ENCODE results near the gene PDE6B. TPM values are rescaled to one million over a fixed set of nuclear protein-coding genes. Genes with fewer than 3 reads are reported as not detected.

Gene PDE6B
- total and polyA plus RNA-seq, 2 experiments from 2014 or later, result 43.1 to 48.1 TPM

- peaks cover 8% of the 10 kb centered on the region for H3K27me3 ChIP-seq
- no peak for TF ChIP-seq CTCF (IDR thresholded peaks at IDR 0.05; ENCODE audit: low read depth, low read length)
- H3K4me3 ChIP-seq, result no peak overlapping the region
- no peaks in the 10 kb centered on the region for H3K4me1 ChIP-seq (ENCODE audit: low read depth)
- H3K9me3 ChIP-seq (ENCODE audit: low read depth), result no peaks in the 10 kb centered on the region
- H3K36me3 ChIP-seq, result no peaks in the 10 kb centered on the region
- peak in 1 of 2 donors; percentile 7 for DNase-seq (ENCODE audit: low read depth in 1 of 2, low spot score in 1 of 2)
- H3K27ac ChIP-seq, result no peak overlapping the region
These were observed 3.0 kb upstream of the PDE6B start for GRCh38 chr4:622071-622995.

GRCh38 chr4:622996-623913 is 2.1 kb upstream of the PDE6B start:
- no peaks in the 10 kb centered on the region for H3K4me1 ChIP-seq (ENCODE audit: low read depth)
- DNase-seq (ENCODE audit: low read depth in 1 of 2, low spot score in 1 of 2), result no peak
- no peaks in the 10 kb centered on the region for H3K9me3 ChIP-seq (ENCODE audit: low read depth)
- no peak overlapping the region for H3K4me3 ChIP-seq
- H3K36me3 ChIP-seq, result no peaks in the 10 kb centered on the region
- no peak for TF ChIP-seq CTCF (IDR thresholded peaks at IDR 0.05; ENCODE audit: low read depth, low read length)
- no peak overlapping the region for H3K27ac ChIP-seq
- peaks cover 8% of the 10 kb centered on the region for H3K27me3 ChIP-seq

GRCh38 chr4:623914-624566 is 1.3 kb upstream of the PDE6B start:
- Histone ChIP-seq H3K4me1 (ENCODE audit: low read depth) (no peaks in the 10 kb centered on the region), H3K4me3 (no peak overlapping the region), H3K27ac (no peak overlapping the region), H3K9me3 (ENCODE audit: low read depth) (no peaks in the 10 kb centered on the region), H3K27me3 (peaks cover 8% of the 10 kb centered on the region), H3K36me3 (no peaks in the 10 kb centered on the region)
- DNase-seq (ENCODE audit: low read depth in 1 of 2, low spot score in 1 of 2), result no peak
- no peak for TF ChIP-seq CTCF (IDR thresholded peaks at IDR 0.05; ENCODE audit: low read depth, low read length)

GRCh38 chr4:625631-626161 is 323 bp downstream of the PDE6B start:
- no peak for TF ChIP-seq CTCF (IDR thresholded peaks at IDR 0.05; ENCODE audit: low read depth, low read length)
- H3K36me3 ChIP-seq, result no peaks in the 10 kb centered on the region
- no peak overlapping the region for H3K4me3 ChIP-seq
- no peak for DNase-seq (ENCODE audit: low read depth in 1 of 2, low spot score in 1 of 2)
- H3K4me1 ChIP-seq (ENCODE audit: low read depth), result no peaks in the 10 kb centered on the region
- no peak overlapping the region for H3K27ac ChIP-seq
- H3K9me3 ChIP-seq (ENCODE audit: low read depth), result no peaks in the 10 kb centered on the region
- peaks cover 4% of the 10 kb centered on the region for H3K27me3 ChIP-seq
